ENCODE results near the gene SLC12A2.

The SLC12A2 gene

DNA sequence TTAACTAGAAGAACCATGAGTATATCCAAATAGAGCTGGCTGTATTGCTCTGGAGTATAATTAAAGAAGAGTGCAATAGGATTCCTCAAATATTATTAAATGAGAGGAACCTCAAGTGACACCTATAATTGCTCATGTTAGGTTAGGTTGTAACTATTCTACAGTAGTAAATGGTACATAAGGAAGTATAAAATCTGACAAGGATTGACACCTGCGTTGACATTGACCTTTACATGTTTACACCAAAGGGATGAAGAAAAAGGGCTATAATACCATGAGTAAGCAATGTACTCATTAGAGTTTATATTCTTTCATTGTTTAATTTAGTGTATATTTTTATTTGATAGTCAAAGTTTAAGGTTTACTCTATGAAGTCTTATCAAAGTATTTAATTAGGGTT is 48.9 kb downstream of the SLC12A2 start:
- no peak overlapping the region for H3K4me3 ChIP-seq (ENCODE audit: low read length)
- no peaks in the 10 kb centered on the region for H3K4me1 ChIP-seq (ENCODE audit: control insufficient read depth, low read depth, low read length)
- no peaks in the 10 kb centered on the region for H3K27me3 ChIP-seq (ENCODE audit: control insufficient read depth, insufficient read depth, low read length)
- H3K9ac ChIP-seq (ENCODE audit: low read length) = no peak overlapping the region
- H3K36me3 ChIP-seq (ENCODE audit: control insufficient read depth, low read depth, low read length) = no peaks in the 10 kb centered on the region
- H3K9me3 ChIP-seq (ENCODE audit: control insufficient read depth, low read depth, low read length) = no peaks in the 10 kb centered on the region
- H3K27ac ChIP-seq (ENCODE audit: low read length) = no peak overlapping the region

DNA sequence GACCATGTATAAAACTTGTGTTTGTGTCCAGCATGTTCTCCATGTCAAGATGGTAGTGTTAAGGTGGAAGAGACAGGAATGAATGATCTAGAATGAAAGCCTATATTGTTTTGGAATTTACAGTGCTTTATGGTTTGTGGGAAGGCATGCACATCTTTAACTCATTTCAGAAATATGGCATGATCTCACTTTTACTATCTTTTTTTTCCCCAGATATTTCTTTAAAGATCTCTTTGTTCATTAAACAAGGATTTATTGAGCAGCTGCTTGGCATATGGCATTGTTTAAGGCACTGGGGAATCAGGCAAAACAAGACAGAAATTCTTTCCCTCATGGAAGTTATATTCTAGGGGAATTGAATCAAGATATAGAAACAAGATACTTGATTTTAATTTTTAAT is 51.7 kb downstream of the SLC12A2 start:
- Histone ChIP-seq H3K27ac (ENCODE audit: low read length) (no peak overlapping the region), H3K4me1 (ENCODE audit: control insufficient read depth, low read depth, low read length) (no peaks in the 10 kb centered on the region), H3K4me3 (ENCODE audit: low read length) (no peak overlapping the region), H3K9ac (ENCODE audit: low read length) (no peak overlapping the region), H3K36me3 (ENCODE audit: control insufficient read depth, low read depth, low read length) (no peaks in the 10 kb centered on the region), H3K27me3 (ENCODE audit: control insufficient read depth, insufficient read depth, low read length) (no peaks in the 10 kb centered on the region), H3K9me3 (ENCODE audit: control insufficient read depth, low read depth, low read length) (no peaks in the 10 kb centered on the region)

DNA sequence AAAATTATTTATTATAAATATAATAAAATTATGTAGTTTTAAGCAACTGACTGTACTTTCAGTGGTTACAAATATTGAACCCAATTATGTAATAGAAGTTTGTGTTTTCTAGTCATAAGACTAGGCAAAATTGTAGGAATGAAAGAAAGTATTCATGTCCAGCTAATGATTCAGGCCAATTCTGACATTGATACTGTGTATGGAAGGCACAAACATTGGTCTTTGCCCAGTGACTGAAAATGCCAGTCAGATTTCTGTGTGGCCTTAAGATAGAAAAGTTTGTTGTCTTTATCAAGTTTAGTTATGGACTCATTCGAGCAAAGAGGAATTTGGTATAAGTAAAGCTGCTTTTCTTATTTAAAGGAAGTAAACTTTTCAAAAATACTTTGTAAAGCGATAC is 60.3 kb downstream of the SLC12A2 start:
- Histone ChIP-seq H3K36me3 (ENCODE audit: control insufficient read depth, low read depth, low read length) (peaks cover 4% of the 10 kb centered on the region), H3K4me3 (ENCODE audit: low read length) (no peak overlapping the region), H3K4me1 (ENCODE audit: control insufficient read depth, low read depth, low read length) (no peaks in the 10 kb centered on the region), H3K27ac (ENCODE audit: low read length) (no peak overlapping the region), H3K9me3 (ENCODE audit: control insufficient read depth, low read depth, low read length) (no peaks in the 10 kb centered on the region), H3K27me3 (ENCODE audit: control insufficient read depth, insufficient read depth, low read length) (no peaks in the 10 kb centered on the region), H3K9ac (ENCODE audit: low read length) (no peak overlapping the region)

DNA sequence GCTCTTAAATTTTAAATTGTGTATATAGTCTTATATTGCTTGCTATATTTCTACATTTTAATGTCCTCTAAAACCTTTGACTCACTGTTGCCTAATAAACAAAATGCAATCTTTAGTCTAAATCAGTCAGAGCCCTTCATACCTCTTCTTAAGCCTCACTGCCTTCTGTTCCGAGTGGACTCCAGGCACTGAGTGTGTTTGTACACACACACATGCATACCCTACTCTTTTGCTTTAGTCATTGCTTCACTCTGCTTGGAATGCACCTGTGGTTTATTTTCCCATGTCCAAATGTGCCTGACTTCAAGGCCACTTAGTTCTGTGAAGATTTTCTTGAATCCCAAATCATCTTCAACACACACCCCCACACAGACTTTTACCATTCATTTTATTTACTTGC is 60.9 kb downstream of the SLC12A2 start:
- Histone ChIP-seq H3K4me3 (ENCODE audit: low read length) (no peak overlapping the region), H3K9ac (ENCODE audit: low read length) (no peak overlapping the region), H3K36me3 (ENCODE audit: control insufficient read depth, low read depth, low read length) (peaks cover 6% of the 10 kb centered on the region), H3K4me1 (ENCODE audit: control insufficient read depth, low read depth, low read length) (no peaks in the 10 kb centered on the region), H3K27ac (ENCODE audit: low read length) (no peak overlapping the region), H3K9me3 (ENCODE audit: control insufficient read depth, low read depth, low read length) (no peaks in the 10 kb centered on the region), H3K27me3 (ENCODE audit: control insufficient read depth, insufficient read depth, low read length) (no peaks in the 10 kb centered on the region)

DNA sequence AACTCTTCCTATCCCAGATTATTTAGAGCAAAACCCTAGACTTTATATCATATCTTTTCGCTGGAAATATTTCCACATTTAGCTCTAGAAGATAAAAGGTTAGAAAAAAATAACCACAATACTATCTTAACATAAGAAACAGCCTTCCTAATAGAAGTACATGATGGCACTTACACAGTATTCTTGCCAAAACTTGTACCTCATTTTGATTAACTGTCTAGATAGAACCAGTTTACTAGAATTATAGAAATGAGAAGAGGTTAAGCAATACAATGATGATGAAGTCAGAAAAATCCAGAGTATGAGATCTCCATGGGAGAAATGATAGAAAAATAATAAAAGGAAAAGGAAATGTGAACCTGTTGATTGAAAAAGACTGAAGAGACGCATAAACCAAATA is 63.1 kb downstream of the SLC12A2 start:
- Histone ChIP-seq H3K4me1 (ENCODE audit: control insufficient read depth, low read depth, low read length) (no peaks in the 10 kb centered on the region), H3K27me3 (ENCODE audit: control insufficient read depth, insufficient read depth, low read length) (no peaks in the 10 kb centered on the region), H3K4me3 (ENCODE audit: low read length) (no peak overlapping the region), H3K27ac (ENCODE audit: low read length) (no peak overlapping the region), H3K9me3 (ENCODE audit: control insufficient read depth, low read depth, low read length) (no peaks in the 10 kb centered on the region), H3K9ac (ENCODE audit: low read length) (no peak overlapping the region), H3K36me3 (ENCODE audit: control insufficient read depth, low read depth, low read length) (peaks cover 6% of the 10 kb centered on the region)

DNA sequence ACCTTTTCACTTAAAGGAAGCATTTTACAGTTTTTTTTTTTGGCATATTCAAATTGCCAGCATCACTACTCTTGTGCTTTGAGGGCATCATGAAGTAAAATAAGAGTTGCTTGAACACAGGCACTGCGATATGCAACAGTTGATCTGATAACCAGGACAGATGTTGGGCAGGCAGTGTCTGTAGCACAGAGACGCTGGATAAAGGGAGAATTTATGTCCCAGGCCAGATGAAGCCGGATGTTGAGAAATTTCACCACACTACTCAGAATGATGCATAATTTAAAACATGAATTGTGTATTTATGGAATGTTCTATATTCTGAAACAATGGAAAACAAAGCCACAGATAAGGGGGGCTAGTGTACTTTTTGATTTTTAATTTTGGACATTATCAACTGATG is 71.4 kb downstream of the SLC12A2 start:
- H3K36me3 ChIP-seq (ENCODE audit: control insufficient read depth, low read depth, low read length) = peaks cover 11% of the 10 kb centered on the region
- no peak overlapping the region for H3K4me3 ChIP-seq (ENCODE audit: low read length)
- H3K4me1 ChIP-seq (ENCODE audit: control insufficient read depth, low read depth, low read length) = no peaks in the 10 kb centered on the region
- H3K9me3 ChIP-seq (ENCODE audit: control insufficient read depth, low read depth, low read length) = peaks cover 5% of the 10 kb centered on the region
- H3K9ac ChIP-seq (ENCODE audit: low read length) = no peak overlapping the region
- no peaks in the 10 kb centered on the region for H3K27me3 ChIP-seq (ENCODE audit: control insufficient read depth, insufficient read depth, low read length)
- no peak overlapping the region for H3K27ac ChIP-seq (ENCODE audit: low read length)

DNA sequence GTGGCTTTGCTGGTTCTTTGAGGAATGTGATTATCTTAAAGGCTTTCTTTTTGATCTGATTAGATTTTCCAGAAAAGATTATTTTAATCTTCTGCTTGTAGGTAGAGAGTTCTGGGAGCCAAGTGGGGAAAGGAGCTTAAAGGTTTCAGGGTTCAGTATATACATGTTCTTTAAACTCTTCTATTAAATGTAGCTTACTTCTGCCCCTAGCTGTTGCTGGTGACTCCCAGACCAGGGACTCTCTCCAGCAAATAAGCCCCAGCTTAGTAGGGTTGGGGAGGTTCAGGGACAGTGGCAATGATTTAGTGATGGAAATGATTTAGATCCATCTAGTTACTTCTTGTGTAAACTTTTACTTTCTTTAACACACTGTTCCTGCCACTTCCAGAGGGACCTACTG is 72.2 kb downstream of the SLC12A2 start:
- Histone ChIP-seq H3K4me3 (ENCODE audit: low read length) (no peak overlapping the region), H3K9ac (ENCODE audit: low read length) (no peak overlapping the region), H3K9me3 (ENCODE audit: control insufficient read depth, low read depth, low read length) (peaks cover 5% of the 10 kb centered on the region), H3K27ac (ENCODE audit: low read length) (no peak overlapping the region), H3K27me3 (ENCODE audit: control insufficient read depth, insufficient read depth, low read length) (no peaks in the 10 kb centered on the region), H3K36me3 (ENCODE audit: control insufficient read depth, low read depth, low read length) (peaks cover 11% of the 10 kb centered on the region), H3K4me1 (ENCODE audit: control insufficient read depth, low read depth, low read length) (no peaks in the 10 kb centered on the region)

DNA sequence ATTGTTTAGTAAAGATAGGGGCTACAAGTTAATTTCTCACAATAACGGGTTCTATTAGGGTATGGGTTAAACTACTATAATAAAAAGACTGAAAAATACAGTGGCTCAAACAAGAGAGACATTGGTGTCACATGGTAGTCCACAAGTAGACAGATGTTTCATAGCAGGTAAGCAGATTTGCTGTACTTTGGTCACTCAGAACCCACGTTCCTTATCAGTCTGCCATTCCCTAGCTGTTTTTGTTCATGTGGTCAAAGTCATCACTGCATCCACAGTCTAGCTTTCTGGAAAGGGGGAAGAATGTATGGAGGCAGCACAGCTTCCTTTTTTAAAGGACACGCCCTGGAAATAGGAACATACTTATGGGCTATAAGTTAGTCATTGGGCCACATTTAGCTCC is 73.0 kb downstream of the SLC12A2 start:
- Histone ChIP-seq H3K9ac (ENCODE audit: low read length) (no peak overlapping the region), H3K27me3 (ENCODE audit: control insufficient read depth, insufficient read depth, low read length) (no peaks in the 10 kb centered on the region), H3K9me3 (ENCODE audit: control insufficient read depth, low read depth, low read length) (peaks cover 5% of the 10 kb centered on the region), H3K27ac (ENCODE audit: low read length) (no peak overlapping the region), H3K36me3 (ENCODE audit: control insufficient read depth, low read depth, low read length) (peaks cover 11% of the 10 kb centered on the region), H3K4me3 (ENCODE audit: low read length) (no peak overlapping the region), H3K4me1 (ENCODE audit: control insufficient read depth, low read depth, low read length) (no peaks in the 10 kb centered on the region)

DNA sequence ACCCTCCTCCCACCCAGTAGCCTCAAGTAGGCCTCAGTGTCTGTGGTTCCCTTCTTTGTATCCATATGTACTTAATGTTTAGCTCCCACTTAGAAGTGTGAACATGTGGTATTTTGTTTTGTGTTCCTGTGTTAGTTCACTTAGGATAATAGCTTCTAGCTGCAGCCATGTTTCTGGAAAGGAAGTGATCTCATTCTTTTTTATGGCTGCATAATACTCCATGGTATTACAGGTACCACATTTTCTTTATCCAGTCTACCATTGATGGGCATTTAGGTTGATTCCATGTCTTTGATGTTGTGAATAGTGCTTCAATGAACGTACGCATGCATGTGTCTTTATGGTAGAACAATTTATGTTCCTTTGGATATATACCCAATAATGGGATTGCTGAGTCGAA is 74.8 kb downstream of the SLC12A2 start:
- H3K4me3 ChIP-seq (ENCODE audit: low read length) = no peak overlapping the region
- H3K36me3 ChIP-seq (ENCODE audit: control insufficient read depth, low read depth, low read length) = peaks cover 5% of the 10 kb centered on the region
- no peak overlapping the region for H3K27ac ChIP-seq (ENCODE audit: low read length)
- H3K27me3 ChIP-seq (ENCODE audit: control insufficient read depth, insufficient read depth, low read length) = no peaks in the 10 kb centered on the region
- H3K4me1 ChIP-seq (ENCODE audit: control insufficient read depth, low read depth, low read length) = no peaks in the 10 kb centered on the region
- H3K9ac ChIP-seq (ENCODE audit: low read length) = no peak overlapping the region
- peaks cover 5% of the 10 kb centered on the region for H3K9me3 ChIP-seq (ENCODE audit: control insufficient read depth, low read depth, low read length)

DNA sequence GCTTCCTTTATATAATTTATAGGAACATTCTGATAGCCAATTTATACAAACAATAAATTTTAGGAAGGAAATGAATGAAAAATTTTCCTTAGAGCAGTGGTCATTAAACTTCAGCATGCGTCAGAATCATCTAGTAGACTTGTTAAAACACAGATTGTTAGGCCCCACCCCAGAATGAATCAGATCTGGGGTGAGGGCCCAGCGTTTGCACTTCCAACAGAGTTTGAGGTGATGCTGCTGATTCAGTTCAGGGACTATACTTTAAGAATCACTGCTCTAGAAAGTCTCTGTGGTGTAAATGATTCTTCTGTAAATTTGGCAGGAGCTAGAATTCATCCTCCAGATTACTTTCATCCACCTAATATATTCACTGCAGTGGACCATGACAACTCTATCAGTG is 80.4 kb downstream of the SLC12A2 start:
- no peaks in the 10 kb centered on the region for H3K9me3 ChIP-seq (ENCODE audit: control insufficient read depth, low read depth, low read length)
- no peaks in the 10 kb centered on the region for H3K27me3 ChIP-seq (ENCODE audit: control insufficient read depth, insufficient read depth, low read length)
- no peak overlapping the region for H3K4me3 ChIP-seq (ENCODE audit: low read length)
- H3K4me1 ChIP-seq (ENCODE audit: control insufficient read depth, low read depth, low read length) = no peaks in the 10 kb centered on the region
- H3K9ac ChIP-seq (ENCODE audit: low read length) = no peak overlapping the region
- no peak overlapping the region for H3K27ac ChIP-seq (ENCODE audit: low read length)
- no peaks in the 10 kb centered on the region for H3K36me3 ChIP-seq (ENCODE audit: control insufficient read depth, low read depth, low read length)

DNA sequence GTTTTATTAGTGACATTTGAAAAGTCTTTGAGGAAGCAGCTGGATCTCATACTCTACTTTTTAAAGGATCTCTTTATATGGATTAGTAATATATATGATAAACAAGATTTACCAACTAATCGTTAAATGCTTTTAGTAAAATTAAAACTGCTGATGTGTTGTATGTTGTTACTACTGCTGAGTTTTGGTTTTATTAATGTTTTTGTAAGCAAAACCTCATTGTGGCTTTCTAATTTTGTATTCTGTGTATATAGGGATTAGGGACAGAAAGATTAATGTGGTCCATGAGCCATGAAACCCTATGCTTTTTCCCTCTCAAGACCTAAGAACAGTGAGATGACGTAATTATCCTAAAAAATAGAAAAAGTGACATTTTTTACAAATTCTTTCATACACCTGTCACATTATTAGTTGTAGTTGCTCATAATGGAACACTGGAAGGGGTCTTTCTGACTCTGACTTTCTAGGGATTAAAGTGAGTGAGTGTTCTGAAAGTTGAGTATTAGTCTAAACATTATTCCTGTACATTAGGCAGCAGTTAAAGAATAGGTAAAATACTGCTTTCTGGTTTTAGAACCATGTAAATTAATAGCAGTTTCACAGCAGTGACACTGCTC is 85.9 kb downstream of the SLC12A2 start:
- H3K36me3 ChIP-seq (ENCODE audit: control insufficient read depth, low read depth, low read length) = no peaks in the 10 kb centered on the region
- H3K27me3 ChIP-seq (ENCODE audit: control insufficient read depth, insufficient read depth, low read length) = no peaks in the 10 kb centered on the region
- no peak overlapping the region for H3K4me3 ChIP-seq (ENCODE audit: low read length)
- H3K9me3 ChIP-seq (ENCODE audit: control insufficient read depth, low read depth, low read length) = no peaks in the 10 kb centered on the region
- H3K27ac ChIP-seq (ENCODE audit: low read length) = no peak overlapping the region
- no peak overlapping the region for H3K9ac ChIP-seq (ENCODE audit: low read length)
- no peaks in the 10 kb centered on the region for H3K4me1 ChIP-seq (ENCODE audit: control insufficient read depth, low read depth, low read length)

DNA sequence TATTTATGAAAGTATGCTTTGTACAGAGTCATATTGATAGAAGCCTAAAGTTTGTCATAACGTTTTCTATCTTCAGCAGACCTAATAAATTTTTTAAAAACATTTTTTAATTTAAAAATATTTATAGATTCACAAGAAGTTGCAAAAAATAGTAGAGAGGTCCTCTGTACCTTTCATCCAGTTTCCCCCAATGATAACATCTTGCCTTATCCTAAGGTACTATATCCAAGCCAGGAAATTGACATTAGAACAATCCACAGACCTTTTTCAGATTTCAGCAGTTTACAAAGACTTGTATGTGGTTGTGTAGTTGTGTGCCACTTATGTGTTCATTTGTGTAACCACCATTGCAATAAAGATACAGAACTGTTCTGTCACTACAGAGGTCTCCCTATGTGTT is 88.5 kb downstream of the SLC12A2 start:
- H3K4me3 ChIP-seq (ENCODE audit: low read length) = no peak overlapping the region
- H3K9me3 ChIP-seq (ENCODE audit: control insufficient read depth, low read depth, low read length) = no peaks in the 10 kb centered on the region
- no peaks in the 10 kb centered on the region for H3K27me3 ChIP-seq (ENCODE audit: control insufficient read depth, insufficient read depth, low read length)
- H3K36me3 ChIP-seq (ENCODE audit: control insufficient read depth, low read depth, low read length) = no peaks in the 10 kb centered on the region
- H3K4me1 ChIP-seq (ENCODE audit: control insufficient read depth, low read depth, low read length) = no peaks in the 10 kb centered on the region
- H3K9ac ChIP-seq (ENCODE audit: low read length) = no peak overlapping the region
- H3K27ac ChIP-seq (ENCODE audit: low read length) = no peak overlapping the region

Data from iPS-18a (cell line).